BE2C (cell line): Measurements from ENCODE around the gene GLI3.

Experiments used
- DNase-seq: peaks from one replicate; pipeline ENCODE4 v3.0.0-alpha.2; 2020
- H3K27me3 ChIP-seq: fragments of 250-450 bp; sonication (Bioruptor Pico); 2 replicates; pipeline ENCODE4 v1.5.1; 2020; ENCODE audit warnings: mild to moderate bottlenecking
- H3K36me3 ChIP-seq: fragments of 250-450 bp; sonication (Bioruptor Pico); 2 replicates; pipeline ENCODE4 v1.5.1; 2020; ENCODE audit warnings: mild to moderate bottlenecking
- H3K4me1 ChIP-seq: fragments of 250-450 bp; sonication (Bioruptor Pico); 2 replicates; pipeline ENCODE4 v1.5.1; 2020
- H3K4me3 ChIP-seq: 2 replicates; pipeline ENCODE4 v1.5.1; 2011; ENCODE audit warnings: low read depth, low read length
- H3K9me3 ChIP-seq: fragments of 250-450 bp; sonication (Bioruptor Pico); 2 replicates; pipeline ENCODE4 v1.5.1; 2020
- TF ChIP-seq, protein P1 (sequence below): IDR thresholded peaks from 2 replicates; pipeline ENCODE4 v1.5.1; 2012; ENCODE audit warnings: mild to moderate bottlenecking, low read depth, low read length

The GLI3 gene

DNA sequence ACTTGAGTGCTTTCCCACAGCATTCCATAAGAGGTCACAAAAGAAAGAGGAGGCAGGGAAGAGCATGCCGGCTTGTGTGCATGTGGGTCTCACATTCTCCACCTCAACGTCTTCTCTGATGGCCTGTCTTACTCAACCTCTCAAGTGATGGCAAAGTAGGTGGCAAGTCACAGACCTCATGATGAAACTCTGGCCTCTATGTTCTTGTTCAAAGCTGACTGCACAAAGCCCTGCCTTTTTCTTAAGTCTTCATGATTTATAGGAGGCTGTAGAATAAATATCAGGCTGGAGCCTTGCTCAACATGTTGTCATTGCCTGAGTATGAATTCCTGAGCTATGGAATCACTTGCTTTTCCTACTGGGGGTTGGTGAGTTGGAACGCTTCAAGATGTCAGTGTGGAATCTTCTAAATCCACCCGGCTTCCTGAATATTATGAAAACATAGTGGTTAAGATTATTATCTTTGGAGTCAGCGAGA lies 320.5 kb downstream of the GLI3 start:
- H3K36me3 ChIP-seq = no peaks in the 10 kb centered on the region
- TF ChIP-seq, protein P1, sequence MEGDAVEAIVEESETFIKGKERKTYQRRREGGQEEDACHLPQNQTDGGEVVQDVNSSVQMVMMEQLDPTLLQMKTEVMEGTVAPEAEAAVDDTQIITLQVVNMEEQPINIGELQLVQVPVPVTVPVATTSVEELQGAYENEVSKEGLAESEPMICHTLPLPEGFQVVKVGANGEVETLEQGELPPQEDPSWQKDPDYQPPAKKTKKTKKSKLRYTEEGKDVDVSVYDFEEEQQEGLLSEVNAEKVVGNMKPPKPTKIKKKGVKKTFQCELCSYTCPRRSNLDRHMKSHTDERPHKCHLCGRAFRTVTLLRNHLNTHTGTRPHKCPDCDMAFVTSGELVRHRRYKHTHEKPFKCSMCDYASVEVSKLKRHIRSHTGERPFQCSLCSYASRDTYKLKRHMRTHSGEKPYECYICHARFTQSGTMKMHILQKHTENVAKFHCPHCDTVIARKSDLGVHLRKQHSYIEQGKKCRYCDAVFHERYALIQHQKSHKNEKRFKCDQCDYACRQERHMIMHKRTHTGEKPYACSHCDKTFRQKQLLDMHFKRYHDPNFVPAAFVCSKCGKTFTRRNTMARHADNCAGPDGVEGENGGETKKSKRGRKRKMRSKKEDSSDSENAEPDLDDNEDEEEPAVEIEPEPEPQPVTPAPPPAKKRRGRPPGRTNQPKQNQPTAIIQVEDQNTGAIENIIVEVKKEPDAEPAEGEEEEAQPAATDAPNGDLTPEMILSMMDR = no peak
- no peaks in the 10 kb centered on the region for H3K4me1 ChIP-seq
- H3K4me3 ChIP-seq = no peak overlapping the region
- H3K27me3 ChIP-seq = peaks cover 4% of the 10 kb centered on the region; the same call in 1 of the 2 replicates
- no peak for DNase-seq
- H3K9me3 ChIP-seq = no peaks in the 10 kb centered on the region

DNA sequence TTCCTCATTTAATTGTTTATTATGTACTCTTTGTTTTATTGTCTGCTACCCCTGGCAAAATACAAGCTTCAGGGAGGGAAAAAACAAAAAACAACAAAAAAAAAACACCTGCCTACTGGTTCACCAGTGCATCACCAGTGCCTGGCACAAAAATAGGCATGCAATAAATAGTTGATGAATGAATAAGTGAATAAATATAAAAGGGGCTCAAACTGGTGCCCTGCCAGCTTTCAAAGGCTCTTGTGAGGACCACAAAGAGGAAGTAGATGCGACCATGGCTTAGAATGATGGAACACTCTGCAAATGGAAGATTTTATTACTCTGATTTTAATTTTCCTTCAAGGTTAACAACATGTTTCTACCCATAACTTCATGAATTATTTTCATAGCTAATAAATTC lies 321.1 kb downstream of the GLI3 start:
- Histone ChIP-seq H3K9me3 (no peaks in the 10 kb centered on the region), H3K27me3 (peaks cover 4% of the 10 kb centered on the region; the same call in 1 of the 2 replicates), H3K4me1 (no peaks in the 10 kb centered on the region), H3K36me3 (no peaks in the 10 kb centered on the region), H3K4me3 (no peak overlapping the region)
- TF ChIP-seq, protein P1 = no peak
- no peak for DNase-seq

DNA sequence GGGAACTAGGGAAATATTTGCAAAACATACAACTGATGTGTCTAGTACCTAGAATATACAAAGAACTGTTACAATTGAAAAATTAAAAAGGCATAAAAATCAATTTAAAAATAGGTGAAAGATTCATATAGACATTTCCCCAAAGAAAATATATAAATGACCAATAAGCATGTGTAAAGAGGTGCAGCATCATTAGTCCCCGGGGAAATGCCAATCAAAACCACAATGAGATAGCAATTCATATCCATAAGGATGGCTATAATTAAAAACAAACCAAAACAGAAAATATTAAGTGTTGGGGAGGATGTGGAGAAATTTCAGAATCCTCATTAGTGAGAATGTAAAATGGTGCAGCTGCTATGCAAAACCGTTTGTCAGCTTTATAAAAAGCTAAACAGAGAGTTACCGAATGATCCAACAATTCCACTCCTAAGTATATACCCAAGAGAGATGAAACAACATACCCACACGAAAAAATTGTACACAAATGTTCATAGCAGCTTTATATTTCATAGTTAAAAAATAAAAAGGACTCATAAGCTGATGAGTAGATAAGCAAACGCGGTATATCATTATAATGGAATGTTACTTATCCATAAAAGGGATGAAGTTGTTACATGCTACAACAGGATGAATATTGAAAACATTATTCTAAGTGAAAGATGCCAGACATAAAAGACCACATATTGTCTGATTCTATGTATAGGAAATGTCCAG lies 324.0 kb downstream of the GLI3 start:
- Histone ChIP-seq H3K4me1 (no peaks in the 10 kb centered on the region), H3K9me3 (no peaks in the 10 kb centered on the region), H3K27me3 (no peaks in the 10 kb centered on the region), H3K36me3 (no peaks in the 10 kb centered on the region), H3K4me3 (no peak overlapping the region)
- DNase-seq = no peak
- TF ChIP-seq, protein P1 = no peak

DNA sequence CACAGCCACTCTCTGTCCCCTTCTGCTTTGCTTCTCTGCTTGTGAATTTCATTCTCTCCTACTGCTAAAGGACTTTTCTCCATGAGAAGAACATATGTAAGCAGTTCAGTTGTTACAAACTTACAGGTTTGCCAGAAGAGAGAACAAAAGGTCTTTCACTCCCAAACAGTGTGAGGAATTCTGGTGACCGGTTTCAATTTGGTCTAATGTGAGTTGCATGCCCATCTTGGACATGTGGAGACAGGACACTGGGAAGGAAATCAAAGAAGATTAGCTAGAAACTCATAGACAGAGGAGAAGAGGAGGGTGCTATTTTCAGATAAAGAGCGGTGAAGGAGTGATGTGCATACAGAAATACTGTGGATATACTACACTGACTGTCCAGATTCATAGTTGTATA lies 324.6 kb downstream of the GLI3 start:
- TF ChIP-seq, protein P1 = no peak
- no peaks in the 10 kb centered on the region for H3K36me3 ChIP-seq
- no peak overlapping the region for H3K4me3 ChIP-seq
- no peaks in the 10 kb centered on the region for H3K9me3 ChIP-seq
- no peak for DNase-seq
- no peaks in the 10 kb centered on the region for H3K27me3 ChIP-seq
- H3K4me1 ChIP-seq = no peaks in the 10 kb centered on the region

DNA sequence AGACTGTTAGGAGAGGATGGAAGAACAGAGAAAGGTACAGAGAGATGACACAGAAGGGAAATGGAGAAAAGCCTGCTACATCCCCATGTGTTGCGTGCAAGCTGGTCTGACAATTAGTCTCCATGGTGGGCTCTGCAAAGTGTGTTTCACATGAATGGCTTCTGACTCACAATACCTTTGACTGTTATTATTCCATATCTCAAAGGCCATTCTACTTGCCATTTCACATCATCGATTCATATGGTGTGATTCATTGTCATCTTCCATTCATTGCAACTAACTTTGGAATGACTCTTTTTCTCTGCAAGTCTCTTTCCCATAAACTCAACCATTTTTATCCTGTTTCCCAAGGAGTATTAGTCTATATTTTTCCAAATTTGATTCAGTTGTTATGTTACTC lies 325.2 kb downstream of the GLI3 start:
- H3K36me3 ChIP-seq = no peaks in the 10 kb centered on the region
- no peak for DNase-seq
- H3K4me1 ChIP-seq = no peaks in the 10 kb centered on the region
- TF ChIP-seq, protein P1 = no peak
- H3K9me3 ChIP-seq = no peaks in the 10 kb centered on the region
- no peak overlapping the region for H3K4me3 ChIP-seq
- H3K27me3 ChIP-seq = no peaks in the 10 kb centered on the region
